Activated CD8-positive, alpha-beta memory T cell treated with anti-CD3 and anti-CD28 coated beads, Interleukin-2, amount 50 U/mL, for 1 hour (primary cell): ENCODE results near the gene KL.

Source experiments
- DNase-seq: peaks from one replicate; pipeline ENCODE4 v3.0.0-alpha.2; 2020; ENCODE audit errors: extremely low read depth

KL gene

DNA sequence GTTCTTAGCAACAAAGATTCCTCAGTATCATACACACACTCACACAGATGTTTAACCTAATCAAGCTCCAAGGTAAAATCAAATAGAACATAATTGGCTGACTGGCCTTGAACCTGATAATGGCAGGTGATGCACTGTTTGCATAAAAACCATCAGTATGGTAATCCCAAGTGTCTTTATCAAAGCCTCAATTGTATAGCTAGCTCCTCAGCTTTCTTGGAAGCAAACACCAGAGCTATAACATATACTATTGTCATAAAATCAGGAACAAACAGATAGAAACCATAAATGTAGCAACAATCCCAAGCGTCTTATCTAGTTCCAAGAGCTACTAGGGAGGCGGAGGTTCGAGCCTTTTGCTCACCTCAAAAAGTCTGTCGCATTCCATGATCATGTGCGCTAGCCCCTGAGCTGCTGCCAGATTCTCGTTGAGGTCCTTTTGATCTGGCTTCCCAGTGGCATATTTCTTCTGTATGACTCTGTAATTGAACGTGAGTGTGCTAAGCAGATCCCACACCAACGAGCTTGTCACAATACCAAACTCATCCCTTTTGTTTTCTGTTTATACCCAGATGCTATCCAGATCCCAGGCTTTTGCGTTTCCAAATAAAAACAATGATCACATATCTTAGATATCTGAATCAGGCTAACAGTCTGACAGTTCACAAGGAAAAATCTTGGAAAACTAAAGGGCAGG lies 95.3 kb downstream of the KL start:
- DNase-seq = no peak

DNA sequence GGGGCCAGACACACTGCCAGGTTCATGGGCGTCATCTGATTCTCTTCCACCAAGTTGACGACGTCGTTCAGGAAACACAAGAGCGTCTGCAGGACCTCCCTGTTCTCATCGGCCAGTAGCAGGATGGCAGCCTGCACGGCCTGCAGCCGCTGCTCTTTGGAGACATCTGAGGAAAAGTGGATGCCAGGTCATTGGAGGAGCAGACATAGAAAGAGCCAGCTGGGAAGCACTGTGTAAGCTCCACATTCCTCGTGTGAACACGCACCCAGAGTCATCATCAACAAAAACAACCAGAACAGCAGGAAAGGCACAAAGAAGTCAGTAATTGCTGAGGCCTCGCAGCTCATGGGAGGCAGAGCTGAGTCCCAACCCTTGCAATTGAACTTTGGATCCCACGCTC lies 96.5 kb downstream of the KL start:
- no peak for DNase-seq

DNA sequence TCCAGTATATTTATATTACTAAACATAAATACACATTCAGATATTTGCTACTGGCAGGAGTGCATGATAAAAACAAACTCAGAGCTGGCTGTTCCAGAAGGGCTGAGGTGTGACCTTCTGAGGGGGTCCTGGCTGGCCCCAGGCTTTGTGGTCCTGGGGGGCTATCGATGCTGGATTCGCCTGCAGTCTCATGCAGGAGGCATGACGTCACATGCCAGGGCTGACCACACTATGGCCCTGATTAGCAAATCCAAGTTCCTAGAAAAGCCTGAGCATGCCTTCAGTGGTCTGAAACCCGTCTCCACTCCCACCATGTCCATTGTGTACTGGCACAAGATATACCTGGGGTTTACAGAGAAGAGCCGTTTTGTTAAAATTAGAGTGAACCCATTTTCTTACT lies 97.9 kb downstream of the KL start:
- DNase-seq = no peak

DNA sequence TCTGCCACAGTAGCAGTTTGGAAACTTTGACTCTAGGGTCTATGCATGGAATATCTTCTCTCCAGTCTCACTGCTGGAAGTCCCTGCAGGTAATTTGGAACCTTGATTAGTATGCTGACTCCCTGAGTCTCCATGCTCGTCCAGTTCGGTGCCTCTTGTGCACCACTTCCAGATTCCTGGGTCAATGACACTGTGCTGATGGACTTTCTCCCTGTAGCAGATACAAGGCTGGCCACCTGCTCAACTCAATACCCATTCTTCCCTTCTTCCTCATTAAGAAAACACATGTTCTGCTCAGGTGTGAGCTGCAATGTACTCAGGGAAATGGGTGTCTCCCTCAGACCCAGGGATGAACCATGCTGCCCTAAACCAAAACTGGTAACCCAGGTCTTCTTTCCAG lies 99.1 kb downstream of the KL start:
- DNase-seq = no peak
